ENCODE results near the gene SLF2.

Gene SLF2

GRCh38 chr10:100904917-100905316, 7.8 kb upstream of the SLF2 start:
- DNase-seq: no peak

DNA sequence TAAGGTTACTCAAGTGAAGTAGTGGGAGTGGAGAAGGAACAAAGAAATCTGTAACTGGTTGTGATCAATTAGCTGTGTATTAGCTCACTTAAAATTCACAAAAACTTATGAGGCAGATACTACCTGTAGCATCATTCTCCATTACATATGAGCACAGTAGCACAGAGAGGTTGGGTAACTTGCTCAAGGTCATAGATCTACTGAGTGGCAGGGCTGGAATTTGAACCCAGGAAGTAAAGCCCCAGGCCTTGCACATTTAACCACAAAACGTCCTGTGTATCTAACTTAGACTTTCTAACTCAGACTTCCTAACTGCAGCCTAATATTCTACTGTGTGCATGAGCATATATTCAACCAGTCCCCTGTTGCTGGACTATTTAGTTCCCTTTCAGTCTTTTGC, 5.6 kb upstream of the SLF2 start:
- no peak for DNase-seq

DNA sequence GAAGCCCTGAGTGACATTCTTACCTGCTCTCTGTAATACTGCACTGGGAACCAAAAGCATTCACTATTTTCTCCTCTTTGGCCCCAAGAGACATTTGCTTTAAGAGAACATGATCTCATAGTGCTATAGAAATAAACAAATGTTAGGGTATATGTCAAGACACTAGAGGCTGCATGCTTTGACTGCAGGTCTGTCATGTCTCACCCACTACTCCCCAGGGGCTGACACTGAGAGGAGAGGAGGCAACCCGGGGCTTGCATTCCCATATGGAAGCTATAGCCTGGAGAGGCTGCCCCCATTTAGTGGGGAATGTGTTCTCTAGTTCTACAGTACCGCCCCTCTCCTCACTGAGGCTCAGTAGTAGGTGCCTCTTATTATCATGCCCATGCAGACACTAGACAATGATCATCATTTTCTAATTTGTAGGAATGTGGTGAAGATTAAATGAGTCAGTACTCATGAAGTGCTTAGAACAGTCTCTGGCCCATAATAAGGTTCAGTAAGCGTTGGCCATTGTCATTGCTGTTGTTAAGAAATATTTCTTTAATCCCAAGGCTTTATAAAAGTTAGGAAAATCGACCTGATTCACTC, 4.9 kb upstream of the SLF2 start:
- DNase-seq: no peak

- no peak for DNase-seq
Observed at GRCh38 chr10:100908378-100908777, 4.4 kb upstream of the SLF2 start.

DNA sequence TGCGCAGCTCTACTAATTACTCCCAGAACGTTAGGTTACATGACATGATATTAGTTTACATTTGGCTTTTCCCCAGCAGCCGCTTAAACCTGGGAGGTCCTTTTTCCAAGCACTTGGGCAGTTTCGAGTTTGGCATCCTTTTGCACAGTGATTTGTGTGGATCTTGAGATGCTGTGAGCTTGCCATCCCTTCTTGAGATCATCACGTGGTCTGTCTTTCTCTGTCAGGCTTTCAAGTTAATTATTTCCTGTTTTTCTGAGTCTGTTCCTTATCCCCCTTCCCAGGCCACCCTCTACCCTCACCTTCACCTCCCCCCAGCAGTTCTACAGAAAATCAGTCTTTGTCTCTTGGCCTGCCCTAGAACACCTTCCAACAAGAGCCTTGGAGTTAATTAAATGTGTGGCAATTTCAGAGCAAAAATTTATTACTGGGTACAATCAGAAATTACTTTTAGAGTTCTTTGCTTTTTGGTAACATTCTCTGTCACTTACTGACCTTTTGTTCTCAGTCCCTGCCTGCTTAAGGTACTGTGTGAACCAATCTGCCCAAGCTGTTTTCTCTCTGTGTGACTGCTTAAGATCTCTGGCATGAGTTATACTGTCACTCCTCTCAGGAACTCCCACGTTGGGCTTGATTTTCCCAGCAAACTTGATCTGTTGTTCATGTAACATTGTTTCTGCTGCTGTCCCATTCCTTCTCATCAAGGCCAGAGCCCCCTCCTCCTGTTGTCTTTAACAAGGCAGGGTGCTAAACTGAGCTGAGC, 3.1 kb upstream of the SLF2 start:
- DNase-seq: no peak

DNA sequence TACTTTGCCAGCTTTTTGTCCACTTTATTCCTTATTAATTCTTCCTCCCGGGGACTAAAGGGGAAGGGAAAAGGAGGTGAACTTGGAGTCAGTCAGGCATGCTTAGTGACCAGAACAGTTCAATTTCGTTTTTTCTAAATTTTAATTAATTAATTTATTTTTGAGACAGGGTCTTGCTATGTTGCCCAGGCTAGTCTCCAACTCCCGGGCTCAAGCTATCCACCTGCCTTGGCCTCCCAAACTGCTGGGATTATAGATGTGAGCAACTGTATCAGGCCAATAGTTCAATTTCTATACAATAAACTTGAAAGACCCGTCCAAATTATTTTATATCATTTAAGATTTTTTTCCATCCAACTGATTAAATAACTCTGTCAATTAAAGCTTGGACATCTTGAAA, 1.3 kb upstream of the SLF2 start:
- DNase-seq: no peak

- DNase-seq: no peak
Observed at GRCh38 chr10:100912013-100912604, 654 bp upstream of the SLF2 start.

DNA sequence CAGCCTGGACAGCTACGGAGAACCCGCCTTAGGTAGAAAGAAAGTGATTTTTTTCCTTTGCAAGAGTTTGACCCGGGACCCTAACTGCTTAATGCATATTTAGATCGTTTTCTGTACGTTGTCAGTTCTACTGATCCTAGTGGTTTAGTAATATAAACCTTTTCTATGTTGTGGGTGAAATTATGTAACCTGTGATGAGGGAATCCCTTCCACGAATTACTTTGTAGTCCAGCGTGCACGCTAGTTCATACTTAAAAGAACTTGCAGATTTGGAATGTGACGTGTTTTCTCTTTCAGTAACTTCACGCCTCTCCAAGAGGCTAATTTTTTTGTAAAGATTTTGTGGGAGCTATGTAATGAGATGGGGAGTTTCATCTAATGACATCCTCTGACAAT, 705 bp downstream of the SLF2 start:
- no peak for DNase-seq

GRCh38 chr10:100917071-100917470, 4.3 kb downstream of the SLF2 start:
- DNase-seq: no peak

DNA sequence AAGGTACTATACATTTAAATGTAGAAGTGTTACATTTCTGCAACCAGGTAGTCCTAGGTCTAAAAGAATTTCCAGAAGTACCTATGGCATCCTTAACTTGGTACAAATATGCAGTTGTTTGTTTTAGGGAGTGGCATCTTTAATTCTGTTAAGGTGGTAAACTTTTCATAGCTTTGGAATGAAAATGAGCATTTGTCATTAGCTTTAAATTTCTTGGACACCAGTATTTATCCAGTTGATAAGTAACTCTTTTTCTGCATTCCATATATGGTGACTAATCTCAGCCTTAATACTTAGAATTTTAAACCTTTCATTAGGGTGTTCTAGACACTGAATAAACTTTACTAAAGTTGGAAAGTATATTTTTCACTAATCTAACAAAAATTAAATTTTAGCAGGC, 10.8 kb downstream of the SLF2 start:
- no peak for DNase-seq

DNA sequence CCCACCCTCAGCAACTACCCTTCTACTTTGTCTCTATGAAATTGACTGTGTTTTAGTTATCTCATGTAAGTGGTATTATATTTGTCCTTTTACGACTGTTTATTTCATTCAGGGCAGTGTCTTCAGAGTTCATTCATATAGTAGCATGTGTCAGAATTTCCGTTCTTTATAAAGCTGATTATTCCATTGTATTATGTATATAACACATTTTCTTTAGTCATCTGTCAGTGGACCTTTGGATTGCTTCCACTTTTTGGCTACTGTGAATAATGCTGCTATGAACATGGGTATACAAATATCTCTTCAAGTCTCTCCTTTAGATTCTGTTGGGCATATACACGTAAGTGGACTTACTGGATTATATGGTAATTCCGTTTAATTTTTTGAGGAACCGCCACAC, 14.5 kb downstream of the SLF2 start:
- no peak for DNase-seq

- DNase-seq: no peak
Observed at GRCh38 chr10:100928039-100928438, 15.3 kb downstream of the SLF2 start.

DNA sequence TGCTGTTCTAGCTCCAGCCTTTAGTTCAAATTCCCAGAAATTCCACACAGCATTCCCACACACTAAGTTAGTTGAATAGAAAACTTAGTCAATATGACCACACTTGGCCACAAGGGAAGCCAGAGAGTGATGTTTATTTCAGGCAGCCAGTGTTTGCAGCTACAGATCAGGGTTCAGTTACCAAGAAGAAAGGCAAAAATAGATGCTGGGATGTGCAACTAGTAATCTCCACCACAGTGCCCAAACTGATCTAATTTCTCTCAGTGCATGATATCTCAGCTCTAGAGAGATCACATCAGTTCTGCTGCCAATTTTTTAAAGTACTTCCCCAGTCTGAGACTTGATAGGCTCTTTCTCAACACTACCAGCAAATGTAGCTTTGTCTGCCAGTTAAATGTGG, 17.6 kb downstream of the SLF2 start:
- DNase-seq: no peak

DNA sequence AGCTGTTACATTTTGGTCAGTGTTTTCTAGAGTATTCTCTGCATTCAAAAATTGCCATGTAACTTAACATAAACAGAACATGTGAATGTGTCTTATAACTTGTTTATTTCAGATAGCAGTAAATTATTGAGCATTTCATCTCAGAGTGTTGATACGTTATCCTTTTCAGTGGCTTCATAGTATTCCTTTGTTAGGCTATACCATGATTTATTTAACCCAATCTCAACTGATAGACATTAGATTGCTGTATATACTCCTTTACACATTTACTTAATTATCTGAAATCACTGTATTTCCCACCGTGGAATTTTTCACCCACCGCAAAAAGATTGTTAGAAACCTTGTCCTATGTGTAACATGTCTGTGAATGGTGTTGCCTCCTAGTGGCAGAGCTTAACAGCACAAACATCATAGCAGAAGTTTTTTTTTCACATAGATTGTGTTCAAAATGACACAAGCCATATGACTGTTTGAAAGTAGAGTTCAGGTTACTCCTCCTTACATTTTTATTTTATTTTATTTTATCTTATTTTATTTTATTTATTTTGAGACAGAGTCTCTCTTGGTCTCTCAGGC, 21.4 kb downstream of the SLF2 start:
- DNase-seq: no peak

DNA sequence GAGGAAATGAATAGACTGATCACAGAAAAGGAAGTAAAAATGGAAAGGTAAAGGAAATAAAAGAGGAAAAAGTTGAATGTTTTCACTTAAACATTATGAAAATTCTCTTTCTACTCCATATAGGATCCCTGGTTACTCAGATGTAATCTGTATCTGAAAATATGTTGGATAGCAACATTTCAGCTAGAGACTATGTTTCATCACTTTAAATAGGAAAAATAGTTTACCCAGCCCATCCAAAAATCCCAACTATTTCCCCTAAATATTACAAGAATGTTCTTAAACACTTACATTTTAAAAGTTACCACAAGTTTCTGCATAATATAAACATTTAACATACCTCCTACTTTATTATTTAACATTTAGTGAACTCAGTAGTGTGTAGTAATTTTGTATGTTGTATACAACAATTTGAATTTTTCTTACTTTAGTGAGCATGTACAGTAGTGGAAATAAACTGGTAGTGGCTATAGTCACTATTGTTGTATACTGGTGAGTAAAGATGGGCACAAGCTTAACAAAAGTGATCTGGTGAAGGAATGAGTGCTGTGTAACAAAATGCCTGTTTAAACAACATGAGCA, 27.1 kb downstream of the SLF2 start:
- DNase-seq: no peak

DNA sequence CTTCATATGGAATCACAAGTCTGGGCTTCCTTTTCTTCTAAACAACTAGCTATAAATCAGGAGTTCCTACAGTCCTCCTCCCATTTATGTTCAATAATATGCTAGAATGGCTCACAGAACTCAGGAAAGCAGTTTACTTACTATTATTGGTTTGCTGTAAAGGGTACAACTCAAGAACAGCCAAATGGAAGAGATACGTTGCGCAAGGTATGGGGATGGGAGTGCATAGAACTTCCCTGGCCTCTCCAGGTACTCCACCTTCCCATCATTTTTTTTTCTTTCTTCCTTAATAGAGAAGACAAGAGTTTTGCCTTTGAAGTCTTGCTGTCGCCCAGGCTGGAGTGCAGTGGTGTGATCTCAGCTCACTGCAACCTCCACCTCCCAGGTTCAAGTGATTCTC, 29.5 kb downstream of the SLF2 start:
- no peak for DNase-seq

- no peak for DNase-seq
Observed at GRCh38 chr10:100943508-100943907, 30.7 kb downstream of the SLF2 start.

GRCh38 chr10:100945754-100946153, 33.0 kb downstream of the SLF2 start:
- DNase-seq: no peak

DNA sequence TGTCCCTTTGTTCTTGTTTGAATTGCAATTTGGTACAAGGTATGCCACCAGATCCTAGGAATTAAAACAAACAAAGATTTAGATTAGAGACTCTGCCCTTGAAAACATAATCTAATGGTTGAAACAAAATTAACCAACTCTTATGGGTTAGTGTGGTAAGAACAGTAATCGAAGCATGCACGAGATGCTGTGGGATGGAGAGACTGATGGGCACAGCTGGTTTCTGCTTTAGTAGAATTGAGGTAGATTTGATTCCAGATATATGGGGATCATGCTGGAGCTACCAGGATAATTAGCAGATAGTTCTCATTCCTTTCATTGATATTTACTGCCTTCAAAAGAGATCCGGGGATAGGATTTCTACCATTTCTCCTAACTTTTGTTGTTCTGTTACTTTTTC, 36.2 kb downstream of the SLF2 start:
- DNase-seq: no peak

GRCh38 chr10:100960251-100960650, 47.5 kb downstream of the SLF2 start:
- no peak for DNase-seq

- no peak for DNase-seq
Observed at GRCh38 chr10:100962351-100963080, 49.8 kb downstream of the SLF2 start.

DNA sequence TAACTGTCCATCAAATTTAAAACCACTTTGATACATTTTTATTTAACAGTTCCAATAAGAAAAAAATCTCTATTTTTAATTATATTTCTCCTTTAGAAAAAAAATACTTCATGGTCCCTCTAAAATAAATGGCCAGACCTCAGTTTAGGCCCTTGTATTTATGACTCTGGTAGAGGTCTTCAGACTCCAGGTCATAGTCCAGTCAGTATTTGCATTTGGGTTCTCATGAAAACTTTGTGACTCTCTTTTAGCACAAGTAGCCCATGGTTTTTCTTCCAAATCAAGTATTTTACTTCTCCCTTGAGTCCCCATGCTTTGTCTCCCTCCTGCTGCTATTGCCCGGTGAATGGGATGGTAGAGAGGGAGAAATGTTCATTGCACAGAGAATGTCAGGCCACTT, 51.1 kb downstream of the SLF2 start:
- DNase-seq: no peak

- DNase-seq: no peak
Observed at GRCh38 chr10:100965820-100966219, 53.1 kb downstream of the SLF2 start.

Data from amniotic stem cell (primary cell).